Measurements from ENCODE around the gene RHBDL3. TPM values are rescaled to one million over a fixed set of nuclear protein-coding genes. Genes with fewer than 3 reads are reported as not detected.

The RHBDL3 gene
- total and polyA plus RNA-seq, 10 of the 15 experiments (the other 5 are each of a cell fraction or from before 2014, with no cell fraction given): 0.04 to 0.24 (median 0.04) TPM; not detected in 5

DNA sequence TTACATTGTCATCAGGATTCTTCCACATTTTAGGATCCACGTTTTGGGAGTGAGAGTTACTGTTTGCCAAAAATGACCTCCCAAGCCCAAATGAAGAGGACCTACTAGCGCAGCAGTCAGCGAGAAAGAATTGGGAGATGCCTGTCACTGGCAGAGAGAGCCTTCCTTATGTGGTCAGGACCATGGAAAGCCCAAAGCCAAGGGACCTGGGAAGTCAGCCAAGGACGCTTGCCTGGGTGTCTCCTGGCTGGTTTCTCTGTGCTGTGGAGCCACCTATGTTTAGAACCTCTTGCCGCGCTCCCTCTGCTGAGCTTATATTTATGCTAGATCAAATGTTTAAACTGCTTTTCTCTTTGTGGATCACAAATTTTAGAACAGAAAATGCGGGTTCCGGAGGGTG is 24.9 kb upstream of the RHBDL3 start (continued):
- TF ChIP-seq ELK1 (IDR thresholded peaks at IDR 0.05; ENCODE audit: low read depth, low read length): no peak
- no peak for TF ChIP-seq HCFC1 (IDR thresholded peaks at IDR 0.05; ENCODE audit: low read length)
- TF ChIP-seq, protein P1, sequence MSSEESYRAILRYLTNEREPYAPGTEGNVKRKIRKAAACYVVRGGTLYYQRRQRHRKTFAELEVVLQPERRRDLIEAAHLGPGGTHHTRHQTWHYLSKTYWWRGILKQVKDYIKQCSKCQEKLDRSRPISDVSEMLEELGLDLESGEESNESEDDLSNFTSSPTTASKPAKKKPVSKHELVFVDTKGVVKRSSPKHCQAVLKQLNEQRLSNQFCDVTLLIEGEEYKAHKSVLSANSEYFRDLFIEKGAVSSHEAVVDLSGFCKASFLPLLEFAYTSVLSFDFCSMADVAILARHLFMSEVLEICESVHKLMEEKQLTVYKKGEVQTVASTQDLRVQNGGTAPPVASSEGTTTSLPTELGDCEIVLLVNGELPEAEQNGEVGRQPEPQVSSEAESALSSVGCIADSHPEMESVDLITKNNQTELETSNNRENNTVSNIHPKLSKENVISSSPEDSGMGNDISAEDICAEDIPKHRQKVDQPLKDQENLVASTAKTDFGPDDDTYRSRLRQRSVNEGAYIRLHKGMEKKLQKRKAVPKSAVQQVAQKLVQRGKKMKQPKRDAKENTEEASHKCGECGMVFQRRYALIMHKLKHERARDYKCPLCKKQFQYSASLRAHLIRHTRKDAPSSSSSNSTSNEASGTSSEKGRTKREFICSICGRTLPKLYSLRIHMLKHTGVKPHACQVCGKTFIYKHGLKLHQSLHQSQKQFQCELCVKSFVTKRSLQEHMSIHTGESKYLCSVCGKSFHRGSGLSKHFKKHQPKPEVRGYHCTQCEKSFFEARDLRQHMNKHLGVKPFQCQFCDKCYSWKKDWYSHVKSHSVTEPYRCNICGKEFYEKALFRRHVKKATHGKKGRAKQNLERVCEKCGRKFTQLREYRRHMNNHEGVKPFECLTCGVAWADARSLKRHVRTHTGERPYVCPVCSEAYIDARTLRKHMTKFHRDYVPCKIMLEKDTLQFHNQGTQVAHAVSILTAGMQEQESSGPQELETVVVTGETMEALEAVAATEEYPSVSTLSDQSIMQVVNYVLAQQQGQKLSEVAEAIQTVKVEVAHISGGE (CRISPR knock-in tag; IDR thresholded peaks at IDR 0.05): no peak
- TF ChIP-seq E2F4 (IDR thresholded peaks at IDR 0.05; ENCODE audit: low read depth, low read length): no peak

DNA sequence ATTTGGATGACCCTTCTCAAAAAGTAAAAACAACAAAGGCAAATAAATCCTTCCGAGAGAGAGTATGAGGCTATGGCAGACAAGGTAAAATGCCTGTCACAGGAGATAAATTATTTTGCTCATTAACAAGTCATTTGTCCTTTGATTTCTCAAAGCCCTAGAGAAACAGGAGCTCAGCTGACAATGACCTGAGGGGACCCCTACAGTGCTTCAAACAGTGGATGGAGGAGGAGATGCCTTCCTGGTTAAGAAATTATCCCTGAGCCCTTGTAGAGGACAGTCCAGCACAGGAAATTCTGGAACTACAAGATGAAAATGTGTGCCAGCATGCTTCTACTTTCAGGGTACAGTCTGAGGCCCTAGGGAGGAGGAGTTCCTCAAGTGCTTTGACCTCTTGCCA is 24.0 kb upstream of the RHBDL3 start:
- ATAC-seq (no peak), FAIRE-seq (no peak), DNase-seq (ENCODE audit: low read depth, low spot score) (no peak)
- no peak overlapping the region for H3K9ac ChIP-seq (ENCODE audit: control insufficient read depth, insufficient read depth, low read length)
- ChIA-PET SMC1A (ENCODE audit: uncharacterized antibody, unreplicated experiment) (no interaction called here), CTCF (interaction anchor here (2.4 kb wide), 1 partner anchor 12 kb away, joined by 11 read pairs; no protein-coding TSS in a partner anchor), RAD21 (ENCODE audit: unreplicated experiment) (no interaction called here), POLR2A (no interaction called here)
- H3K36me3 ChIP-seq (ENCODE audit: control insufficient read depth in 2 of 2, insufficient read depth in 2 of 2, low read length in 1 of 2): no peaks in the 10 kb centered on the region
- H3K9me3 ChIP-seq (replicated peaks; ENCODE audit: control insufficient read depth, insufficient read depth, low read length): no peaks in the 10 kb centered on the region
- WGBS (ENCODE audit: insufficient coverage, insufficient replicate concordance, low lambda C conversion rate, missing lambda C conversion rate): 50% methylated on average over 1 of the region's 1 CpG
- H3K4me3 ChIP-seq: no peak overlapping the region
- no peaks in the 10 kb centered on the region for H3K27me3 ChIP-seq (replicated peaks in 1 of 2; ENCODE audit: control insufficient read depth in 2 of 2, insufficient read depth in 2 of 2, low read length in 1 of 2)
- no peak overlapping the region for H3K27ac ChIP-seq (ENCODE audit: control insufficient read depth, insufficient read depth)
- H2AFZ ChIP-seq (ENCODE audit: control insufficient read depth, low read depth, low read length): no peak overlapping the region
- no peaks in the 10 kb centered on the region for H3K79me2 ChIP-seq (ENCODE audit: control insufficient read depth, insufficient read depth, low read length)
- no peaks in the 10 kb centered on the region for H3K4me1 ChIP-seq (ENCODE audit: control insufficient read depth, insufficient read depth, low read length)
- no peak overlapping the region for H3K4me2 ChIP-seq (ENCODE audit: control insufficient read depth, insufficient read depth)
- no peaks in the 10 kb centered on the region for H4K20me1 ChIP-seq (ENCODE audit: control insufficient read depth, insufficient read depth)
- BruUV-seq (replicated peaks): no TSS peak
- in situ Hi-C loops (cut with MboI): no loop called here
- intact Hi-C loops (cut with micrococcal nuclease; ENCODE audit: unreplicated experiment): no loop called here
- TF ChIP-seq NFYA (IDR thresholded peaks at IDR 0.05; ENCODE audit: borderline replicate concordance, low read depth, low read length) (no peak), TCF3 (IDR thresholded peaks at IDR 0.05; ENCODE audit: borderline replicate concordance, insufficient read depth, low read depth, low read length) (no peak), MEF2B (IDR thresholded peaks at IDR 0.05; ENCODE audit: partially characterized antibody, poor library complexity, severe bottlenecking) (no peak), SMARCA5 (IDR thresholded peaks at IDR 0.05) (no peak), CBX3 (IDR thresholded peaks at IDR 0.05; ENCODE audit: borderline replicate concordance, low read depth) (no peak), CEBPB (IDR thresholded peaks at IDR 0.05; ENCODE audit: borderline replicate concordance in 1 of 2, low read depth in 2 of 2, low read length in 2 of 2) (no peak)
- TF ChIP-seq, protein P2, sequence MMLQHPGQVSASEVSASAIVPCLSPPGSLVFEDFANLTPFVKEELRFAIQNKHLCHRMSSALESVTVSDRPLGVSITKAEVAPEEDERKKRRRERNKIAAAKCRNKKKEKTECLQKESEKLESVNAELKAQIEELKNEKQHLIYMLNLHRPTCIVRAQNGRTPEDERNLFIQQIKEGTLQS (IDR thresholded peaks at IDR 0.05; ENCODE audit: borderline replicate concordance, extremely low read depth, low read depth, low read length): no peak
- TF ChIP-seq, protein P3, sequence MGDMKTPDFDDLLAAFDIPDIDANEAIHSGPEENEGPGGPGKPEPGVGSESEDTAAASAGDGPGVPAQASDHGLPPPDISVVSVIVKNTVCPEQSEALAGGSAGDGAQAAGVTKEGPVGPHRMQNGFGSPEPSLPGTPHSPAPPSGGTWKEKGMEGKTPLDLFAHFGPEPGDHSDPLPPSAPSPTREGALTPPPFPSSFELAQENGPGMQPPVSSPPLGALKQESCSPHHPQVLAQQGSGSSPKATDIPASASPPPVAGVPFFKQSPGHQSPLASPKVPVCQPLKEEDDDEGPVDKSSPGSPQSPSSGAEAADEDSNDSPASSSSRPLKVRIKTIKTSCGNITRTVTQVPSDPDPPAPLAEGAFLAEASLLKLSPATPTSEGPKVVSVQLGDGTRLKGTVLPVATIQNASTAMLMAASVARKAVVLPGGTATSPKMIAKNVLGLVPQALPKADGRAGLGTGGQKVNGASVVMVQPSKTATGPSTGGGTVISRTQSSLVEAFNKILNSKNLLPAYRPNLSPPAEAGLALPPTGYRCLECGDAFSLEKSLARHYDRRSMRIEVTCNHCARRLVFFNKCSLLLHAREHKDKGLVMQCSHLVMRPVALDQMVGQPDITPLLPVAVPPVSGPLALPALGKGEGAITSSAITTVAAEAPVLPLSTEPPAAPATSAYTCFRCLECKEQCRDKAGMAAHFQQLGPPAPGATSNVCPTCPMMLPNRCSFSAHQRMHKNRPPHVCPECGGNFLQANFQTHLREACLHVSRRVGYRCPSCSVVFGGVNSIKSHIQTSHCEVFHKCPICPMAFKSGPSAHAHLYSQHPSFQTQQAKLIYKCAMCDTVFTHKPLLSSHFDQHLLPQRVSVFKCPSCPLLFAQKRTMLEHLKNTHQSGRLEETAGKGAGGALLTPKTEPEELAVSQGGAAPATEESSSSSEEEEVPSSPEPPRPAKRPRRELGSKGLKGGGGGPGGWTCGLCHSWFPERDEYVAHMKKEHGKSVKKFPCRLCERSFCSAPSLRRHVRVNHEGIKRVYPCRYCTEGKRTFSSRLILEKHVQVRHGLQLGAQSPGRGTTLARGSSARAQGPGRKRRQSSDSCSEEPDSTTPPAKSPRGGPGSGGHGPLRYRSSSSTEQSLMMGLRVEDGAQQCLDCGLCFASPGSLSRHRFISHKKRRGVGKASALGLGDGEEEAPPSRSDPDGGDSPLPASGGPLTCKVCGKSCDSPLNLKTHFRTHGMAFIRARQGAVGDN (IDR thresholded peaks at IDR 0.05): no peak
